Skeletal muscle satellite cell (primary cell): Measurements from ENCODE around the gene CCDC102A.

Source experiments
- H3K27me3 ChIP-seq: 2 replicates; pipeline ENCODE4 v1.7.0; 2013; ENCODE audit warnings: low read length; ENCODE audit not compliant: control insufficient read depth, insufficient read depth
- H3K36me3 ChIP-seq: 2 replicates; pipeline ENCODE4 v1.7.0; 2013; ENCODE audit warnings: mild to moderate bottlenecking, control low read depth, low read length; ENCODE audit not compliant: insufficient read depth
- H3K4me1 ChIP-seq: 2 replicates; pipeline ENCODE4 v1.7.0; 2013; ENCODE audit warnings: low read length; ENCODE audit not compliant: control insufficient read depth, insufficient read depth
- H3K4me2 ChIP-seq: 2 replicates; pipeline ENCODE4 v1.7.0; 2013; ENCODE audit warnings: mild to moderate bottlenecking, low read length
- H3K4me3 ChIP-seq: 2 replicates; pipeline ENCODE4 v1.7.0; 2013; ENCODE audit warnings: low read length
- H3K9ac ChIP-seq: 2 replicates; pipeline ENCODE4 v1.7.0; 2013; ENCODE audit warnings: mild to moderate bottlenecking, low read depth, low read length, moderate library complexity
- H3K9me3 ChIP-seq: replicated peaks from 2 replicates; pipeline ENCODE4 v1.7.0; 2013; ENCODE audit warnings: mild to moderate bottlenecking, control low read depth, low read length

Gene CCDC102A

GRCh38 chr16:57533431-57534336, 2.7 kb downstream of the CCDC102A start:
- Histone ChIP-seq H3K4me1 (peaks cover 37% of the 10 kb centered on the region), H3K9me3 (no peaks in the 10 kb centered on the region), H3K27me3 (peaks cover 21% of the 10 kb centered on the region), H3K36me3 (no peaks in the 10 kb centered on the region), H3K4me3 (no peak overlapping the region), H3K4me2 (no peak overlapping the region), H3K9ac (no peak overlapping the region)

- H3K9ac ChIP-seq = no peak overlapping the region
- H3K36me3 ChIP-seq = no peaks in the 10 kb centered on the region
- H3K4me2 ChIP-seq = no peak overlapping the region
- peaks cover 7% of the 10 kb centered on the region for H3K27me3 ChIP-seq
- no peak overlapping the region for H3K4me3 ChIP-seq
- no peaks in the 10 kb centered on the region for H3K9me3 ChIP-seq
- H3K4me1 ChIP-seq = peaks cover 37% of the 10 kb centered on the region
These were observed 4.1 kb downstream of the CCDC102A start for GRCh38 chr16:57532266-57532625.

DNA sequence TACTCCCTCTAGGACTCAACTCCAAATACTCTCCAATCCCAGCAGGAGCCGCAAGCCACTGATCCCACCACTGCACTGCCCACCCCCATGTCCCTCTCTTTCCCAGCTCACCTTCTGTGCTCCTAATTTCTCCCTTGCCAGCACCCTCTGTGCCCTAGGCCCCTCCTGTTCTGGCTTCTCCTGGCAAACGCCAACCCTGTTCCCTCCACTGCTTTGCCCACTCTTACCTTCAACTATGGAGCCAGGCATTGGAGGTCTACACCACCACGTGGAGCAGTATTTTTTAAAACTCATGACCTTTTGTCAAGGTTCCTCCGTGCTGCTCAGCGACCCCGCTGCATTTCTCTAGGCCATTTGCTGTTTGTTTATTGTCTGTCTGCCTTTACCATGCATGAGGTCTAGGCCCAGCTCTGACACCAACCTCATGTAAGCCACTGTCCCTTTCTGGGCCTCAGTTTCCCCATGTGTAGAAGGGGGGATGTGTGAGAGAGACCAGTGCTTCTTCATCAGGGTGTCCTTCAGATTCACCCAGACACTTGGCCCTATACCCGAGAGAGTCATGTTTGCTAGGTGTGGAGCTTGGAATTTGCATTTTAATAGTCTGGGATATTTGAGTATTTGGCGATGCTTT, 4.6 kb downstream of the CCDC102A start:
- peaks cover 2% of the 10 kb centered on the region for H3K27me3 ChIP-seq
- no peak overlapping the region for H3K4me3 ChIP-seq
- H3K9me3 ChIP-seq = no peaks in the 10 kb centered on the region
- H3K36me3 ChIP-seq = no peaks in the 10 kb centered on the region
- no peak overlapping the region for H3K9ac ChIP-seq
- H3K4me1 ChIP-seq = peaks cover 32% of the 10 kb centered on the region
- H3K4me2 ChIP-seq = no peak overlapping the region

DNA sequence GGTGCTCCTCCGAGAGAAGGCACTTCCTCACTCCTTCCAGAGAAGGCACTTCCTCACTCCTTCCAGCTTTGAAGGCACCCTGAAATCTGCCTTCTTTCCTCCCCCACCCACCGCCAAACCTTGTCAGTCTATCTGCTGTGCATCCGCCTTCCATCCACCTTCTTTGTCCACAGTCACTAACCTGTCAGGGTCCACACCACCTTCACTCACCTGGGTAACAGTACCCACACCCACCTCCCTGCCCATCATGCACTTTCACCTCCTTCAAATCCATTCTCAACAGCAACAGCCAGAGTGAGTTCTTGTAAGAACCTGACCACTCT, 5.2 kb downstream of the CCDC102A start:
- no peaks in the 10 kb centered on the region for H3K36me3 ChIP-seq
- H3K4me3 ChIP-seq = no peak overlapping the region
- H3K4me1 ChIP-seq = peaks cover 30% of the 10 kb centered on the region
- no peaks in the 10 kb centered on the region for H3K9me3 ChIP-seq
- H3K4me2 ChIP-seq = no peak overlapping the region
- H3K27me3 ChIP-seq = no peaks in the 10 kb centered on the region
- H3K9ac ChIP-seq = no peak overlapping the region

DNA sequence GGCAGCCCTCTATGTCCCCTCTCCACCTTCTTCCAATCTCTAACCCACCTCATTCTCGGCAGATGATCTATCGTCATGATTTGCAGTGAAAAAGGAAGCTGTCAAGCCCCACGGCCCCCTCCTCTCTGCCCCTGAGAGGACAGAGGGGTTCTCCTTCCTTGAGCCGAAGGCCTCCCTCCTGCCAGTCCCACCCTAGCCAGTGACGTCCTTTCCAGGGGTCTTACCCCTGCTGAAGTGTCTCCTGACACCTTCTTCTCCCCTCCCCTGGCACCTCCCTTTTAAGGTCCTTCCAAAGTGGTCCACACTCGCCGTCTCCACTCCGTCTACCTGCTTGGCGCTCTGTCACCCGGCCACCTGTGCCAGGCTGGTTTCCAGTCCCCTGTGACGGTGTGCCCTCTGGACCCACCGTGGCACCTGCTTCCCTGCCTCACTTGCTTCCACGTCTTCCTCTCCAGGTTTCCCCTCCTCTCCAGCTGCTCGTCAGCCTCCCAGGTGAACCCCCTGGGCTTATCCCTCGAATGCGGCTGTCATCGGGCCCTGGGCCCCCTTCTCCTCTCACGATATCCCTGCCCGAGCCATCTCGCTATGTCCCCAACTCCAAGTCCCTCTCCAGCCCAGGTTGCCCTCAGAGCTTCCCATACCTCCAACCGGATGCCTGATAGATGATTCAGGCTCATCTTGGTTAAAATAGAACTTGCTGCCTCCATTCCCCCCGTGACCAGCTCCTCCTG, 5.7 kb downstream of the CCDC102A start:
- no peaks in the 10 kb centered on the region for H3K9me3 ChIP-seq
- H3K4me1 ChIP-seq = peaks cover 30% of the 10 kb centered on the region
- H3K27me3 ChIP-seq = no peaks in the 10 kb centered on the region
- H3K4me2 ChIP-seq = no peak overlapping the region
- no peak overlapping the region for H3K9ac ChIP-seq
- no peaks in the 10 kb centered on the region for H3K36me3 ChIP-seq
- no peak overlapping the region for H3K4me3 ChIP-seq

- no peak overlapping the region for H3K9ac ChIP-seq
- peak overlapping the region; percentile 25 for H3K4me2 ChIP-seq
- no peaks in the 10 kb centered on the region for H3K36me3 ChIP-seq
- no peaks in the 10 kb centered on the region for H3K9me3 ChIP-seq
- H3K4me1 ChIP-seq = peaks cover 28% of the 10 kb centered on the region
- H3K4me3 ChIP-seq = no peak overlapping the region
- no peaks in the 10 kb centered on the region for H3K27me3 ChIP-seq
These were observed 6.3 kb downstream of the CCDC102A start for GRCh38 chr16:57530104-57530521.

DNA sequence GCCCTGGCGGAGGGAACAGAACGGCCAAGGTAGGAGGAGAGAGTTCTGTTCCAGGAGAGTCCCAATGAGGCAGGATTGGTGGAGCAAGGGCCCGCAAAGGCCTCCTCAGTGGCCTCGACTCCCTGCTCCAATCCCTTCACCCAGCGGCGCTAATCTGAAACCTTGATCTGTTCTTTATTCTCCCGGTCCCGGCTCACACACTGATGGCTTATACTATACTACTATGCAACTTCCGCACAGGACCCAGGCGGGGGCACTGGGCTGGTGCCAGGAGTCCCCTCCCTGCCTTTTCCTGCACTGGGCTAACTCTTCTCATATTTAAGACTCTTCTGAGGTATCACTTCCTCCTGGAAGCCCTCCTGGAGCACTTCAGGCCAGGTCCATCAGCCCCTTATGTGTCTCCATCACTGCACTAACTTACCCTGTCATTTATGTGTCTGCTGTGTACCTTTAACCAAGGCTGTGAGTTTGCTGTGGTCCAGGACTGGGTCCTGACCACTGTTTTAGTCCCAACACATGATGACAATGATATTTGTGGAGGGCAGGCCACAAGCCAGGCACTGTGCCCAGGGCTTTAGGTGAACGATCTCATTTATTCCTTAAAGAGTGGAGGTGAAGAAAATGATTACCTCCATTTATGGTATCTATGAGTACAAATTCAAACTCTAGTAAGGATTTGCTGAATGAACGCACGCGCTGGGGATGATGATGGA, 6.8 kb downstream of the CCDC102A start:
- no peak overlapping the region for H3K4me3 ChIP-seq
- H3K36me3 ChIP-seq = no peaks in the 10 kb centered on the region
- H3K4me1 ChIP-seq = peaks cover 26% of the 10 kb centered on the region
- no peaks in the 10 kb centered on the region for H3K27me3 ChIP-seq
- peak overlapping the region; percentile 25 for H3K4me2 ChIP-seq
- H3K9ac ChIP-seq = no peak overlapping the region
- no peaks in the 10 kb centered on the region for H3K9me3 ChIP-seq

- Histone ChIP-seq H3K4me1 (peaks cover 22% of the 10 kb centered on the region), H3K36me3 (no peaks in the 10 kb centered on the region), H3K9ac (no peak overlapping the region), H3K9me3 (no peaks in the 10 kb centered on the region), H3K27me3 (no peaks in the 10 kb centered on the region), H3K4me2 (no peak overlapping the region), H3K4me3 (no peak overlapping the region)
These were observed 7.6 kb downstream of the CCDC102A start for GRCh38 chr16:57528499-57529390.

DNA sequence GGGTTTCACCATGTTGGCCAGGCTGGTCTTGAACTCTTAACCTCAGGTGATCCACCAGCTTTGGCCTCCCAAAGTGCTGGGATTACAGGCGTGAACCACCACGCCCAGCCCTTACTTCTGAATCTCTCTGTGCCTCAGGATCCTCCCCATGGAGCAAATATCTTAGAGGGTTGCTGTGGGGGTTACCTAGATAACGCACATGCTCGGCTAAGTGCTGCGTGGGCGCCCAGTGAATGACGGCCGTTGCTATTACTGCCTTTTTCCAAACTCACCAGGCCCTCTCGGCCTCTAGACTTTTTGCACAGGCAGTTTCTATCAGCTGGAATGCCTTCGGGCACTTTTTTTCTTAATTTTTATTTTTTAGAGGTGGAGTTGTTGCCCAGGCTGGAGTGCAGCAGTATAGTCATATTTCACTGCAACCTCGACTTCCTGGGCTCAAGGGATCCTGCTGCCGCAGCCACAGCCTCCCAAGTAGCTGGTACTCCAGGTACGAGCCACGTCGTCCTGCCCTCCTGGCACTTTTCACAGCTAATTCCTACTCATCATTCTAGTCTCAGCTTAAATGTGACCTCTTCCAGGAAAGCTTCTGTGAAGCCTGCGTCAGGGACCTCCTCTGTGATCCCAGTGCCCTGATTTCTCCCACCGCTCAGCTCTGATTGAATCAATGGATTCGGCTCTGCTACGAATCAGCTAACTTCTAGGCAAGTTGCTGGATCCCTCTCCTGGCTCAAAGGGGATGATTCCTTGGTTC, 8.6 kb downstream of the CCDC102A start:
- Histone ChIP-seq H3K4me1 (peaks cover 14% of the 10 kb centered on the region), H3K9ac (no peak overlapping the region), H3K4me2 (no peak overlapping the region), H3K36me3 (no peaks in the 10 kb centered on the region), H3K4me3 (no peak overlapping the region), H3K9me3 (no peaks in the 10 kb centered on the region), H3K27me3 (no peaks in the 10 kb centered on the region)

DNA sequence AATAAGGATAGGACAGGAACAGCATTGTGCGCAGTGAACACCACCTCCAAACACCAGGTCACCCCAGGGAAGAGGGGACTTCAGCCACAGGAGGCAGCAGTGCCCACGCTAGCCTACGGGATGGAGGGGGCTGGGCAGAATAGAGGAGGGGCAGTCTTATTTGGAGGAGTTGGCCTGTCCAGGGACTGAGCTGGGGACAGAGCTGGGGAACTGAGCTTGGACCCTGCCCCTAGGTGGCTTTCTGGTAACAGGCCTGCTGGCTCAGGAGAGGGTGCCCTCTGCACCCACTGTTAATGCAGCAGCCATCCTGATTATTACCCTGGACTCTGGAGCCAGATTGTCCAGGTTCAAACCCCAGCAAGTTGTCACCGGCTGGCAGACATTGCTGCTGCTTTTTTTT, 9.3 kb downstream of the CCDC102A start:
- no peak overlapping the region for H3K9ac ChIP-seq

More for the DNA sequence above, 9.3 kb downstream of the CCDC102A start:
- no peaks in the 10 kb centered on the region for H3K9me3 ChIP-seq
- H3K4me2 ChIP-seq = no peak overlapping the region
- no peaks in the 10 kb centered on the region for H3K27me3 ChIP-seq
- no peaks in the 10 kb centered on the region for H3K36me3 ChIP-seq
- no peak overlapping the region for H3K4me3 ChIP-seq
- peaks cover 10% of the 10 kb centered on the region for H3K4me1 ChIP-seq
